ENCODE data around the gene GABRR3.

The GABRR3 gene

GRCh38 chr3:97988784-97989568, 46.1 kb downstream of the GABRR3 start:
- DNase-seq, result no peak

- no peak for DNase-seq
Measured at GRCh38 chr3:97987306-97987705, 47.8 kb downstream of the GABRR3 start.

GRCh38 chr3:97983933-97984491, 51.1 kb downstream of the GABRR3 start:
- no peak for DNase-seq

- no peak for DNase-seq
Measured at GRCh38 chr3:97981886-97982285, 53.2 kb downstream of the GABRR3 start.

- DNase-seq, result no peak
Measured at GRCh38 chr3:97979610-97980009, 55.5 kb downstream of the GABRR3 start.

- DNase-seq, result no peak
Measured at GRCh38 chr3:97975466-97975865, 59.6 kb downstream of the GABRR3 start.

- DNase-seq, result no peak
Measured at GRCh38 chr3:97974996-97975395, 60.1 kb downstream of the GABRR3 start.

GRCh38 chr3:97972976-97973375, 62.1 kb downstream of the GABRR3 start:
- DNase-seq, result no peak

- peak; percentile 74 for DNase-seq
Measured at GRCh38 chr3:97971679-97972567, 63.2 kb downstream of the GABRR3 start, which contains the start of gene RIOX2. Gene RIOX2, minus strand, starts transcription at chr3:97972431. Its CDS starts 4,838 bp downstream, at chr3:97967593.

- DNase-seq, result no peak
Measured at GRCh38 chr3:97970956-97971620, 64.0 kb downstream of the GABRR3 start.

GRCh38 chr3:97970156-97970555, 65.0 kb downstream of the GABRR3 start:
- DNase-seq, result no peak

GRCh38 chr3:97969541-97969940, 65.6 kb downstream of the GABRR3 start:
- no peak for DNase-seq

- DNase-seq, result no peak
Measured at GRCh38 chr3:97968376-97968775, 66.7 kb downstream of the GABRR3 start.

- no peak for DNase-seq
Measured at GRCh38 chr3:97967966-97968365, 67.1 kb downstream of the GABRR3 start.

GRCh38 chr3:97960993-97961766, 73.9 kb downstream of the GABRR3 start:
- no peak for DNase-seq

- DNase-seq, result no peak
Measured at GRCh38 chr3:97960551-97960950, 74.6 kb downstream of the GABRR3 start.

- DNase-seq, result no peak
Measured at GRCh38 chr3:97959872-97960271, 75.2 kb downstream of the GABRR3 start.

- DNase-seq, result no peak
Measured at GRCh38 chr3:97958796-97959195, 76.3 kb downstream of the GABRR3 start.

GRCh38 chr3:97958396-97958795, 76.7 kb downstream of the GABRR3 start:
- DNase-seq, result no peak

- DNase-seq, result peak; percentile 5
Measured at GRCh38 chr3:97957617-97958311, 77.4 kb downstream of the GABRR3 start.

- DNase-seq, result no peak
Measured at GRCh38 chr3:97956051-97956450, 79.1 kb downstream of the GABRR3 start.

Measured in CD4-positive, alpha-beta T cell treated with Interferon gamma for 1 hour (primary cell).